Endothelial cell of umbilical vein (primary cell): ENCODE results near the gene PLXDC2. TPM values are rescaled to one million over a fixed set of nuclear protein-coding genes. Genes with fewer than 3 reads are reported as not detected.

ENCODE experiments used
- BruUV-seq: library from RNA; stranded (reverse); fragments of 400-500 nt; replicated peaks from 2 replicates; lab custom pipeline; 2021; lab: Mats Ljungman, UMichigan
- CTCF ChIA-PET: fragments of 300-600, 350-600 bp; sonication (Branson Sonifier 250); formaldehyde crosslinking; loops from one replicate; lab custom pipeline; 2021; ENCODE audit warnings: antibody characterized with exemption, inconsistent platforms; lab: Charles Lee
- POLR2A ChIA-PET: fragments of 300-600, 350-600 bp; sonication (Branson Sonifier 250); formaldehyde crosslinking; loops from one replicate; lab custom pipeline; 2021; ENCODE audit warnings: antibody characterized with exemption, inconsistent platforms; lab: Charles Lee
- DNase-seq: peaks from one replicate; pipeline ENCODE4 v3.0.0-alpha.2; 2011; ENCODE audit warnings: low read depth, low spot score
- FAIRE-seq: peaks from 2 replicates; lab custom pipeline; 2011; peaks lifted over from hg19 to GRCh38; lab: Jason Lieb, UNC
- H2AFZ ChIP-seq: 2 replicates; pipeline ENCODE4 v1.6.0; 2012; ENCODE audit warnings: low read depth, low read length, control low read depth, inconsistent platforms
- H3K27ac ChIP-seq: 2 replicates; pipeline ENCODE4 v1.5.1; 2011; ENCODE audit warnings: low read depth, mild to moderate bottlenecking, control low read depth, low read length, moderate library complexity; ENCODE audit not compliant: insufficient read depth
- H3K27me3 ChIP-seq, 2 experiments: 2 replicates each; pipeline versions ENCODE4 v1.6.0 to v1.6.1; 2011; ENCODE audit warnings: low read length in 2 of 2, mixed read lengths in 1 of 2; ENCODE audit not compliant: control insufficient read depth in 2 of 2, insufficient read depth in 2 of 2
- H3K36me3 ChIP-seq, 2 experiments: 2 replicates in 1 of 2; 3 replicates in 1 of 2; pipeline ENCODE4 v1.5.1; 2011; ENCODE audit warnings: low read length in 2 of 2, mild to moderate bottlenecking in 1 of 2, moderate library complexity in 1 of 2; ENCODE audit not compliant: control insufficient read depth in 2 of 2, insufficient read depth in 2 of 2; ENCODE audit errors: extremely low read depth in 1 of 2
- H3K4me1 ChIP-seq: 3 replicates; pipeline ENCODE4 v1.5.1; 2011; ENCODE audit warnings: mild to moderate bottlenecking, low read length; ENCODE audit not compliant: control insufficient read depth, insufficient read depth; ENCODE audit errors: extremely low read depth
- H3K4me2 ChIP-seq: 2 replicates; pipeline ENCODE4 v1.6.1; 2011; ENCODE audit warnings: low read length, control low read depth, mixed read lengths; ENCODE audit not compliant: insufficient read depth
- H3K4me3 ChIP-seq, 3 experiments: fragments of 200-600 bp in 1 of 3; sonication (generic), shearing (Covaris generic) in 1 of 3; replicated peaks in 1 of 3; 2 replicates each; pipeline ENCODE4 v1.5.1; 2011 to 2016; ENCODE audit warnings: control low read depth in 3 of 3, low read length in 3 of 3, mild to moderate bottlenecking in 2 of 3, inconsistent platforms in 1 of 3, low read depth in 1 of 3, moderate library complexity in 1 of 3; ENCODE audit not compliant: insufficient read depth in 1 of 3
- H3K79me2 ChIP-seq: 2 replicates; pipeline ENCODE4 v1.6.0; 2012; ENCODE audit warnings: low read length, inconsistent platforms; ENCODE audit not compliant: control insufficient read depth, insufficient read depth
- H3K9ac ChIP-seq: replicated peaks from 2 replicates; pipeline ENCODE3; 2011; ENCODE audit warnings: low read length, control low read depth; ENCODE audit not compliant: insufficient read depth; ENCODE audit errors: extremely low read depth
- H3K9me1 ChIP-seq: replicated peaks from 3 replicates; pipeline ENCODE4 v1.6.0; 2011; ENCODE audit warnings: mild to moderate bottlenecking, low read length; ENCODE audit not compliant: control insufficient read depth, insufficient read depth; ENCODE audit errors: extremely low read depth
- H3K9me3 ChIP-seq: replicated peaks from 2 replicates; pipeline ENCODE4 v1.5.1; 2012; ENCODE audit warnings: low read length, inconsistent platforms; ENCODE audit not compliant: control insufficient read depth, insufficient read depth
- H4K20me1 ChIP-seq: replicated peaks from 2 replicates; pipeline ENCODE3; 2011; ENCODE audit warnings: mild to moderate bottlenecking, low read length; ENCODE audit not compliant: control insufficient read depth, insufficient read depth; ENCODE audit errors: extremely low read depth
- EZH2 ChIP-seq: IDR thresholded peaks from 2 replicates; pipeline ENCODE4 v1.6.1; 2012; ENCODE audit warnings: borderline replicate concordance, low read depth, mild to moderate bottlenecking, moderate library complexity, low read length, inconsistent platforms; ENCODE audit not compliant: severe bottlenecking
- GATA2 ChIP-seq: IDR thresholded peaks from 2 replicates; pipeline ENCODE4 v1.7.0; 2011; ENCODE audit warnings: low read depth, mild to moderate bottlenecking, moderate library complexity, mixed read lengths, low read length; ENCODE audit not compliant: insufficient read length, insufficient read depth
- MAX ChIP-seq: IDR thresholded peaks from 2 replicates; pipeline ENCODE4 v1.6.1; 2011; ENCODE audit not compliant: insufficient read depth, insufficient read length
- POLR2AphosphoS5 ChIP-seq: IDR thresholded peaks from 2 replicates; pipeline ENCODE4 v1.6.1; 2012; ENCODE audit warnings: low read depth, mild to moderate bottlenecking, control low read depth, low read length, moderate library complexity; ENCODE audit not compliant: insufficient read depth
- dilution Hi-C: fragments of 300-500 bp; cut with MboI; formaldehyde crosslinking; loops from one replicate; pipeline ENCODE4 v1.15.0; 2019; ENCODE audit warnings: low sequenced_read_pairs; ENCODE audit not compliant: extremely low pct_ligation_motif_present
- intact Hi-C: fragments of 100-400 bp; cut with micrococcal nuclease; formaldehyde crosslinking; loops from one replicate; pipeline ENCODE4 v1.10.0; 2022
- polyA plus RNA-seq, 4 experiments: library from polyadenylated mRNA; depleted of rRNA in 3 of 4; stranded (reverse) in 3 of 4; unstranded in 1 of 4; fragments of >200 nt; gene quantifications; 2 replicates each; pipeline versions ENCODE4 v1.2.1 to v1.2.3, GENCODE V29; 2011 to 2012; ENCODE audit warnings: missing spikeins in 1 of 4
- total RNA-seq: library from RNA; stranded (reverse); gene quantifications from 2 replicates; pipeline ENCODE4 v1.2.3, GENCODE V29; 2021

The PLXDC2 gene
- total and polyA plus RNA-seq, 2 donors (not counting 3 experiments of a cell fraction or from before 2014, with no cell fraction given): 0.32 to 1.2 TPM

- Histone ChIP-seq H3K4me2 (peak overlapping the region; percentile 31), H3K9ac (no peak overlapping the region), H3K27me3 (peaks cover 26 to 50% of the 10 kb centered on the region in 2 experiments), H3K4me3 (peak overlapping the region in 1 of 3 experiments; percentile 21), H4K20me1 (no peaks in the 10 kb centered on the region), H3K9me1 (no peaks in the 10 kb centered on the region), H3K36me3 (no peaks in the 10 kb centered on the region), H3K4me1 (peaks cover 2% of the 10 kb centered on the region), H3K79me2 (no peaks in the 10 kb centered on the region), H3K27ac (no peak overlapping the region), H2AFZ (no peak overlapping the region), H3K9me3 (no peaks in the 10 kb centered on the region)
- intact Hi-C loops (loop anchor here (5.0 kb wide), 4 partner anchors 117 to 1042 kb away; no protein-coding TSS in a partner anchor), dilution Hi-C loops (no loop called here)
- ChIA-PET POLR2A (no interaction called here), CTCF (no interaction called here)
- FAIRE-seq: no peak
- DNase-seq: no peak
- BruUV-seq: no TSS peak
- TF ChIP-seq GATA2: no peak
- no peak for TF ChIP-seq POLR2AphosphoS5
- peak; percentile 19 for TF ChIP-seq EZH2
Observed at GRCh38 chr10:19815036-19815730, 1.0 kb upstream of the PLXDC2 start.

- FAIRE-seq (no peak), DNase-seq (no peak)
- ChIA-PET POLR2A (no interaction called here), CTCF (no interaction called here)
- Histone ChIP-seq H3K27me3 (peaks cover 26 to 50% of the 10 kb centered on the region in 2 experiments), H3K9me3 (no peaks in the 10 kb centered on the region), H3K27ac (no peak overlapping the region), H2AFZ (no peak overlapping the region), H3K4me1 (peaks cover 2% of the 10 kb centered on the region), H3K9ac (no peak overlapping the region), H3K4me3 (peak overlapping the region in 2 of 3 experiments; percentile 21 to 30), H3K79me2 (no peaks in the 10 kb centered on the region), H3K4me2 (peak overlapping the region; percentile 77), H4K20me1 (no peaks in the 10 kb centered on the region), H3K9me1 (no peaks in the 10 kb centered on the region), H3K36me3 (no peaks in the 10 kb centered on the region)
- TF ChIP-seq MAX (no peak), EZH2 (peak; percentile 63), GATA2 (no peak)
- intact Hi-C loops: loop anchor here (5.0 kb wide), 4 partner anchors 116 to 1041 kb away; no protein-coding TSS in a partner anchor
- dilution Hi-C loops: no loop called here
- BruUV-seq: no TSS peak
Observed at GRCh38 chr10:19815731-19816410, 361 bp upstream of the PLXDC2 start.
